ENCODE data around the gene PHACTR1. TPM values are rescaled to one million over a fixed set of nuclear protein-coding genes. Genes with fewer than 3 reads are reported as not detected.

The PHACTR1 gene
- total RNA-seq, 1 experiment from 2014 or later = 0.05 TPM

DNA sequence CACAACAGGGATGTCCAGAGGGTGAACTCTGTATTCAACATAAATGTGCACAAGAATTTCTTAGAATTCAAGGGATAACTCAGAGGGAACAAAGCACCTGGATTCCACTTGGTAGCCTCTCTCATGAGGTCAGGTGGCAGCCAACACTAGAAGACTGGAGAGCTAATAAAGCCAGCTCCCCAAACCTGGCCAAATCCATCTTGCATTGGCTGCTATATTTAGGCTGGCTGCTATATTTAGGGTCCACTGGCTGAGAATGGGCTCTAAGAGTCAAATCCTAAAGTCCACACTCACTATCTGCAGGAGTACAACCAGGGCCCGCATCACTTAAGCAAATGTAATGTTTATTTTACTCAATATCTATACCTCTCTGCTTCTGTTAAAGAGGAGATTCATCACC is 591.8 kb downstream of the PHACTR1 start:
- Histone ChIP-seq H3K9me3 (ENCODE audit: control insufficient read depth, insufficient read depth, low read depth, low read length) (no peaks in the 10 kb centered on the region), H3K27ac (ENCODE audit: low read length) (no peak overlapping the region), H3K4me1 (ENCODE audit: control insufficient read depth, insufficient read depth, low read length) (no peaks in the 10 kb centered on the region), H3K36me3 (ENCODE audit: control insufficient read depth, insufficient read depth, low read length) (peaks cover 16% of the 10 kb centered on the region), H3K4me3 (ENCODE audit: low read depth in 2 of 2, low read length in 2 of 2) (no peak overlapping the region), H3K27me3 (ENCODE audit: control insufficient read depth, insufficient read depth, low read length) (no peaks in the 10 kb centered on the region)
- intact Hi-C loops (cut with micrococcal nuclease; ENCODE audit: unreplicated experiment) (no loop called here), in situ Hi-C loops (cut with HindIII; ENCODE audit: low pct_unique_long_range_greater_than_20kb, low sequenced_read_pairs) (no loop called here)
- BruUV-seq (replicated peaks) = no TSS peak
- POLR2A ChIA-PET = no interaction called here
- TF ChIP-seq TCF7L2 (IDR thresholded peaks at IDR 0.05; ENCODE audit: low read depth, low read length) (no peak), SIN3A (IDR thresholded peaks at IDR 0.05; ENCODE audit: borderline replicate concordance, insufficient read depth, low read depth, low read length) (no peak), POLR2AphosphoS5 (IDR thresholded peaks at IDR 0.05; ENCODE audit: low read depth, low read length) (no peak)
- TF ChIP-seq, protein P1, sequence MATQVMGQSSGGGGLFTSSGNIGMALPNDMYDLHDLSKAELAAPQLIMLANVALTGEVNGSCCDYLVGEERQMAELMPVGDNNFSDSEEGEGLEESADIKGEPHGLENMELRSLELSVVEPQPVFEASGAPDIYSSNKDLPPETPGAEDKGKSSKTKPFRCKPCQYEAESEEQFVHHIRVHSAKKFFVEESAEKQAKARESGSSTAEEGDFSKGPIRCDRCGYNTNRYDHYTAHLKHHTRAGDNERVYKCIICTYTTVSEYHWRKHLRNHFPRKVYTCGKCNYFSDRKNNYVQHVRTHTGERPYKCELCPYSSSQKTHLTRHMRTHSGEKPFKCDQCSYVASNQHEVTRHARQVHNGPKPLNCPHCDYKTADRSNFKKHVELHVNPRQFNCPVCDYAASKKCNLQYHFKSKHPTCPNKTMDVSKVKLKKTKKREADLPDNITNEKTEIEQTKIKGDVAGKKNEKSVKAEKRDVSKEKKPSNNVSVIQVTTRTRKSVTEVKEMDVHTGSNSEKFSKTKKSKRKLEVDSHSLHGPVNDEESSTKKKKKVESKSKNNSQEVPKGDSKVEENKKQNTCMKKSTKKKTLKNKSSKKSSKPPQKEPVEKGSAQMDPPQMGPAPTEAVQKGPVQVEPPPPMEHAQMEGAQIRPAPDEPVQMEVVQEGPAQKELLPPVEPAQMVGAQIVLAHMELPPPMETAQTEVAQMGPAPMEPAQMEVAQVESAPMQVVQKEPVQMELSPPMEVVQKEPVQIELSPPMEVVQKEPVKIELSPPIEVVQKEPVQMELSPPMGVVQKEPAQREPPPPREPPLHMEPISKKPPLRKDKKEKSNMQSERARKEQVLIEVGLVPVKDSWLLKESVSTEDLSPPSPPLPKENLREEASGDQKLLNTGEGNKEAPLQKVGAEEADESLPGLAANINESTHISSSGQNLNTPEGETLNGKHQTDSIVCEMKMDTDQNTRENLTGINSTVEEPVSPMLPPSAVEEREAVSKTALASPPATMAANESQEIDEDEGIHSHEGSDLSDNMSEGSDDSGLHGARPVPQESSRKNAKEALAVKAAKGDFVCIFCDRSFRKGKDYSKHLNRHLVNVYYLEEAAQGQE (IDR thresholded peaks at IDR 0.05; ENCODE audit: insufficient read depth in 1 of 2, low read depth in 2 of 2, low read length in 1 of 2) = no peak
- TF ChIP-seq, protein P2, sequence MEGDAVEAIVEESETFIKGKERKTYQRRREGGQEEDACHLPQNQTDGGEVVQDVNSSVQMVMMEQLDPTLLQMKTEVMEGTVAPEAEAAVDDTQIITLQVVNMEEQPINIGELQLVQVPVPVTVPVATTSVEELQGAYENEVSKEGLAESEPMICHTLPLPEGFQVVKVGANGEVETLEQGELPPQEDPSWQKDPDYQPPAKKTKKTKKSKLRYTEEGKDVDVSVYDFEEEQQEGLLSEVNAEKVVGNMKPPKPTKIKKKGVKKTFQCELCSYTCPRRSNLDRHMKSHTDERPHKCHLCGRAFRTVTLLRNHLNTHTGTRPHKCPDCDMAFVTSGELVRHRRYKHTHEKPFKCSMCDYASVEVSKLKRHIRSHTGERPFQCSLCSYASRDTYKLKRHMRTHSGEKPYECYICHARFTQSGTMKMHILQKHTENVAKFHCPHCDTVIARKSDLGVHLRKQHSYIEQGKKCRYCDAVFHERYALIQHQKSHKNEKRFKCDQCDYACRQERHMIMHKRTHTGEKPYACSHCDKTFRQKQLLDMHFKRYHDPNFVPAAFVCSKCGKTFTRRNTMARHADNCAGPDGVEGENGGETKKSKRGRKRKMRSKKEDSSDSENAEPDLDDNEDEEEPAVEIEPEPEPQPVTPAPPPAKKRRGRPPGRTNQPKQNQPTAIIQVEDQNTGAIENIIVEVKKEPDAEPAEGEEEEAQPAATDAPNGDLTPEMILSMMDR (IDR thresholded peaks at IDR 0.05) = no peak
- DNase-seq (ENCODE audit: low read depth, low spot score) = no peak
- ATAC-seq = no peak
- CTCF ChIA-PET = no interaction called here

DNA sequence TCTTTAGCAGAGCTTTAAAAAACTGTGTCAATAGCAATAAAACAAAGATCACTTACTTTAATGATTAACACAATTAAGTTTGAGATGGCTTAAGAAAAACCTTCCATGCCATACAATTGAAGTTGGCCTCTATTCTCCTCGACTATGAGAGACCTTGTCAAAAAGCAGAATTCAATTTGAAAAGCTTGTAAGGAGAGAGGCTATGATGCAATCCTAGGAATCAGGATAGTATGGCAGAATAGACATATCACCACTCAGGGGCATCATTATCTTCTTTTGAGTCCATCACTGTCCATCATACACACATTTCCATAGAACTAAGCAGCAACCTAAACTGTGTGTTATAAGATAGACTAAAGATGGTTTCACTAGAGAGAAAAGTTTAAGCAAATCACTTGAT is 594.6 kb downstream of the PHACTR1 start:
- Histone ChIP-seq H3K27me3 (ENCODE audit: control insufficient read depth, insufficient read depth, low read length) (no peaks in the 10 kb centered on the region), H3K4me3 (ENCODE audit: low read depth in 2 of 2, low read length in 2 of 2) (no peak overlapping the region), H3K4me1 (ENCODE audit: control insufficient read depth, insufficient read depth, low read length) (no peaks in the 10 kb centered on the region), H3K36me3 (ENCODE audit: control insufficient read depth, insufficient read depth, low read length) (peaks cover 15% of the 10 kb centered on the region), H3K9me3 (ENCODE audit: control insufficient read depth, insufficient read depth, low read depth, low read length) (no peaks in the 10 kb centered on the region), H3K27ac (ENCODE audit: low read length) (no peak overlapping the region)
- DNase-seq (ENCODE audit: low read depth, low spot score) (no peak), ATAC-seq (no peak)
- CTCF ChIA-PET = no interaction called here
- TF ChIP-seq TCF7L2 (IDR thresholded peaks at IDR 0.05; ENCODE audit: low read depth, low read length) (no peak), SIN3A (IDR thresholded peaks at IDR 0.05; ENCODE audit: borderline replicate concordance, insufficient read depth, low read depth, low read length) (no peak), POLR2AphosphoS5 (IDR thresholded peaks at IDR 0.05; ENCODE audit: low read depth, low read length) (no peak)
- TF ChIP-seq, protein P1 (IDR thresholded peaks at IDR 0.05; ENCODE audit: insufficient read depth in 1 of 2, low read depth in 2 of 2, low read length in 1 of 2) = no peak
- TF ChIP-seq, protein P2 (IDR thresholded peaks at IDR 0.05) = no peak
- in situ Hi-C loops (cut with HindIII; ENCODE audit: low pct_unique_long_range_greater_than_20kb, low sequenced_read_pairs) = no loop called here
- POLR2A ChIA-PET = no interaction called here
- intact Hi-C loops (cut with micrococcal nuclease; ENCODE audit: unreplicated experiment) = no loop called here
- BruUV-seq (replicated peaks) = no TSS peak
